ENCODE results near the gene MCEE.
"Not testable (repeated sequence)": the region's sequence is repeated elsewhere in the genome, so short reads cannot be mapped to it uniquely, and the experiment has no call there.

The MCEE gene

GRCh38 chr2:71083297-71083696 lies 46.7 kb downstream of the MCEE start:
- DNase-seq (ENCODE audit: low read depth in 1 of 2, low spot score in 1 of 2); H3K4me3 ChIP-seq (replicated peaks; ENCODE audit: insufficient read depth, low read length); H3K27me3 ChIP-seq (ENCODE audit: insufficient read depth, poor library complexity, severe bottlenecking); H3K27ac ChIP-seq (replicated peaks): not testable (repeated sequence)

DNA sequence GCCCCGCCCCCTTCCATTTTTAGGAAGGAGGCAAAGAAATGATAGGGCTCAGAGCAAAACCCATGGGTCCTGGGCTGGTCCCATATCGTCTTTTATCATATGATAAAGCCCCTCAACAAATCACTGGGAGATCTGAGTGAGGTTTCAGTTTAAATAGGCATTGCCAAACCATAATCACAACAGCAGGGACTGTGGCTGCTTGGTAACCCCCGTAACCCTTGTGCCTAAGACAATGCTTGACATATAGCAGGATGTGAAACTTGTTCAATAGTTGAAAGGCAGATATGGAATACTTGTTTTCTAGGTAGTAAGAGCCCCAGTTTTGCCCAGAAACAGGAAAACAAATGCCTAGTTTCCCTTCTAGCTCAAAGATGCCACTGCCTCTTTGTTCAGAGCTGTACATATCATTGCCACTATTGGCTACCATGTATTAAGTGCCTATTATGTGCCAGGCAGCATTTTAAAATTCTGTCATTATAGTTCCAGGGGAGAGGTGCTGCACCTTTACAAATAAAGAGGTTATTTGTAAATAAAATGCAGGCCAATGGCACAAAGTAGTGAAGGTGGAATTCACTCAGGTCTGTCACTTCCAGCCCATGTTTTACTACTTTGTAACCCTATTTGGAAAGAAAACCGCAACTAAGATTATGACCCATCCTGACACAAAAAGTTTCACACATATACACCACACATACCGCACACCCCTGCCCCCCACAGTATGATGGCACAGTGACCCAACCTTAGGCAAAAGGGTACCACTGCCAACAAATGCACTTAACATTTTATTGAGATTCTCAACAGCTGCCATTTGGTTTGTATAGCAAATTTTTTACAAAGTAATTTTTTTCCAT lies 47.4 kb downstream of the MCEE start:
- TF ChIP-seq, protein P1, sequence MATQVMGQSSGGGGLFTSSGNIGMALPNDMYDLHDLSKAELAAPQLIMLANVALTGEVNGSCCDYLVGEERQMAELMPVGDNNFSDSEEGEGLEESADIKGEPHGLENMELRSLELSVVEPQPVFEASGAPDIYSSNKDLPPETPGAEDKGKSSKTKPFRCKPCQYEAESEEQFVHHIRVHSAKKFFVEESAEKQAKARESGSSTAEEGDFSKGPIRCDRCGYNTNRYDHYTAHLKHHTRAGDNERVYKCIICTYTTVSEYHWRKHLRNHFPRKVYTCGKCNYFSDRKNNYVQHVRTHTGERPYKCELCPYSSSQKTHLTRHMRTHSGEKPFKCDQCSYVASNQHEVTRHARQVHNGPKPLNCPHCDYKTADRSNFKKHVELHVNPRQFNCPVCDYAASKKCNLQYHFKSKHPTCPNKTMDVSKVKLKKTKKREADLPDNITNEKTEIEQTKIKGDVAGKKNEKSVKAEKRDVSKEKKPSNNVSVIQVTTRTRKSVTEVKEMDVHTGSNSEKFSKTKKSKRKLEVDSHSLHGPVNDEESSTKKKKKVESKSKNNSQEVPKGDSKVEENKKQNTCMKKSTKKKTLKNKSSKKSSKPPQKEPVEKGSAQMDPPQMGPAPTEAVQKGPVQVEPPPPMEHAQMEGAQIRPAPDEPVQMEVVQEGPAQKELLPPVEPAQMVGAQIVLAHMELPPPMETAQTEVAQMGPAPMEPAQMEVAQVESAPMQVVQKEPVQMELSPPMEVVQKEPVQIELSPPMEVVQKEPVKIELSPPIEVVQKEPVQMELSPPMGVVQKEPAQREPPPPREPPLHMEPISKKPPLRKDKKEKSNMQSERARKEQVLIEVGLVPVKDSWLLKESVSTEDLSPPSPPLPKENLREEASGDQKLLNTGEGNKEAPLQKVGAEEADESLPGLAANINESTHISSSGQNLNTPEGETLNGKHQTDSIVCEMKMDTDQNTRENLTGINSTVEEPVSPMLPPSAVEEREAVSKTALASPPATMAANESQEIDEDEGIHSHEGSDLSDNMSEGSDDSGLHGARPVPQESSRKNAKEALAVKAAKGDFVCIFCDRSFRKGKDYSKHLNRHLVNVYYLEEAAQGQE (IDR thresholded peaks at IDR 0.05; ENCODE audit: insufficient replicate concordance, low read depth), result no peak
- TF ChIP-seq SPI1 (IDR thresholded peaks at IDR 0.05; ENCODE audit: borderline replicate concordance, low read depth) (no peak), GABPA (IDR thresholded peaks at IDR 0.05; ENCODE audit: low read depth) (no peak), POLR2AphosphoS5 (IDR thresholded peaks at IDR 0.05; ENCODE audit: low read depth) (no peak)
- TF ChIP-seq, protein P2, sequence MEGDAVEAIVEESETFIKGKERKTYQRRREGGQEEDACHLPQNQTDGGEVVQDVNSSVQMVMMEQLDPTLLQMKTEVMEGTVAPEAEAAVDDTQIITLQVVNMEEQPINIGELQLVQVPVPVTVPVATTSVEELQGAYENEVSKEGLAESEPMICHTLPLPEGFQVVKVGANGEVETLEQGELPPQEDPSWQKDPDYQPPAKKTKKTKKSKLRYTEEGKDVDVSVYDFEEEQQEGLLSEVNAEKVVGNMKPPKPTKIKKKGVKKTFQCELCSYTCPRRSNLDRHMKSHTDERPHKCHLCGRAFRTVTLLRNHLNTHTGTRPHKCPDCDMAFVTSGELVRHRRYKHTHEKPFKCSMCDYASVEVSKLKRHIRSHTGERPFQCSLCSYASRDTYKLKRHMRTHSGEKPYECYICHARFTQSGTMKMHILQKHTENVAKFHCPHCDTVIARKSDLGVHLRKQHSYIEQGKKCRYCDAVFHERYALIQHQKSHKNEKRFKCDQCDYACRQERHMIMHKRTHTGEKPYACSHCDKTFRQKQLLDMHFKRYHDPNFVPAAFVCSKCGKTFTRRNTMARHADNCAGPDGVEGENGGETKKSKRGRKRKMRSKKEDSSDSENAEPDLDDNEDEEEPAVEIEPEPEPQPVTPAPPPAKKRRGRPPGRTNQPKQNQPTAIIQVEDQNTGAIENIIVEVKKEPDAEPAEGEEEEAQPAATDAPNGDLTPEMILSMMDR (IDR thresholded peaks at IDR 0.05; ENCODE audit: insufficient read depth, low read length), result no peak
- H3K27me3 ChIP-seq (ENCODE audit: insufficient read depth, poor library complexity, severe bottlenecking), result no peaks in the 10 kb centered on the region
- no peak overlapping the region for H3K27ac ChIP-seq (replicated peaks)
- no peak overlapping the region for H3K4me3 ChIP-seq (replicated peaks; ENCODE audit: insufficient read depth, low read length)
- no peak for DNase-seq (ENCODE audit: low read depth in 1 of 2, low spot score in 1 of 2)

- no peak overlapping the region for H3K27ac ChIP-seq (replicated peaks)
- H3K4me3 ChIP-seq (replicated peaks; ENCODE audit: insufficient read depth, low read length), result no peak overlapping the region
- DNase-seq (ENCODE audit: low read depth in 1 of 2, low spot score in 1 of 2), result no peak
- no peak for TF ChIP-seq SPI1 (IDR thresholded peaks at IDR 0.05; ENCODE audit: borderline replicate concordance, low read depth)
- TF ChIP-seq, protein P2 (IDR thresholded peaks at IDR 0.05; ENCODE audit: insufficient read depth, low read length), result no peak
- H3K27me3 ChIP-seq (ENCODE audit: insufficient read depth, poor library complexity, severe bottlenecking), result no peaks in the 10 kb centered on the region
These were observed 51.4 kb downstream of the MCEE start for GRCh38 chr2:71078624-71079023.

DNA sequence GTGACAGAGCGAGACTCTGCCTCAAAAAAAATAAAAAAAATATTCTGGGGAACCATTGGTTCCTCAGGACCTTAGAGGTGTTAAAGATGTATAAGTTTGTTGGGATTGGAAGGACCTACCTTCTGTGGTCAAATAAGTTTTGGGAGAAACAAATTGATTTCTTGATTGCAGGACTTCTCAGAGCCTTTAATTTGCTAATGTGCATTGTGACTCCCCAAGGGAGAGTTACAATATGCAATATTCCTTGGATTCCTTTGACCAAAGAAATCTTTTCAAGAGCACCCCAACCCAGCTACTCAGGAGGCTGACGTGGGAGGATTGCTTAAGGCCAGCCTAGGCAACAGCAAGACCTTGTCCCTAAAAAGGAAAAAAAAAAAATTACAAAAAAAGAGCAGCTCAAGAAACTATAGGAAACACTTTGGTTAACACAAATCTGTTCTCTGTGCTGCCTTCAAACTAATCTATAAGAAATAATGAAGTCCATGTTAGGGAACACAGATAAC lies 55.1 kb downstream of the MCEE start:
- TF ChIP-seq SPI1 (IDR thresholded peaks at IDR 0.05; ENCODE audit: borderline replicate concordance, low read depth) (no peak), GABPA (IDR thresholded peaks at IDR 0.05; ENCODE audit: low read depth) (no peak), POLR2AphosphoS5 (IDR thresholded peaks at IDR 0.05; ENCODE audit: low read depth) (no peak)
- TF ChIP-seq, protein P2 (IDR thresholded peaks at IDR 0.05; ENCODE audit: insufficient read depth, low read length), result no peak
- TF ChIP-seq, protein P1 (IDR thresholded peaks at IDR 0.05; ENCODE audit: insufficient replicate concordance, low read depth), result no peak

More for the DNA sequence above, 55.1 kb downstream of the MCEE start:
- no peak for DNase-seq (ENCODE audit: low read depth in 1 of 2, low spot score in 1 of 2)
- Histone ChIP-seq H3K4me3 (replicated peaks; ENCODE audit: insufficient read depth, low read length) (no peak overlapping the region), H3K27me3 (ENCODE audit: insufficient read depth, poor library complexity, severe bottlenecking) (no peaks in the 10 kb centered on the region), H3K27ac (replicated peaks) (no peak overlapping the region)
